OCI-LY1 (cell line): ENCODE data around the gene SNTB2.

Experiments used
- H2AFZ ChIP-seq: fragments of 200-600 bp; sonication (generic), shearing (Covaris generic); 2 replicates; pipeline ENCODE4 v1.6.0; 2014; ENCODE audit warnings: antibody characterized with exemption, mild to moderate bottlenecking, low read length
- H3F3A ChIP-seq: fragments of 200-600 bp; sonication (generic), shearing (Covaris generic); 2 replicates; pipeline ENCODE4 v1.6.0; 2014; ENCODE audit warnings: mild to moderate bottlenecking, antibody characterized with exemption, low read length, moderate library complexity; ENCODE audit not compliant: insufficient read depth
- H3K27ac ChIP-seq: fragments of 200-600 bp; sonication (generic); 2 replicates; pipeline ENCODE4 v1.5.1; 2014; ENCODE audit warnings: low read length, mixed run types, mild to moderate bottlenecking, low read depth; ENCODE audit not compliant: poor library complexity, severe bottlenecking
- H3K27me3 ChIP-seq: fragments of 200-600 bp; sonication (generic); 2 replicates; pipeline ENCODE4 v1.6.0; 2014; ENCODE audit warnings: antibody characterized with exemption, mild to moderate bottlenecking, low read length, moderate library complexity; ENCODE audit not compliant: insufficient read depth
- H3K36me3 ChIP-seq: fragments of 200-600 bp; sonication (generic); 2 replicates; pipeline ENCODE4 v1.6.1; 2014; ENCODE audit warnings: mild to moderate bottlenecking, antibody characterized with exemption, low read length, moderate library complexity, mixed read lengths; ENCODE audit not compliant: insufficient read depth
- H3K4me1 ChIP-seq: fragments of 200-600 bp; sonication (generic); 2 replicates; pipeline ENCODE4 v1.5.1; 2014; ENCODE audit warnings: mild to moderate bottlenecking, low read length, moderate library complexity; ENCODE audit not compliant: insufficient read depth, severe bottlenecking
- H3K4me2 ChIP-seq: fragments of 200-600 bp; sonication (generic), shearing (Covaris generic); 2 replicates; pipeline ENCODE4 v1.6.1; 2014; ENCODE audit warnings: low read length
- H3K4me3 ChIP-seq: fragments of 200-600 bp; sonication (generic); 2 replicates; pipeline ENCODE4 v1.5.1; 2014; ENCODE audit warnings: low read length, low read depth, mild to moderate bottlenecking, mixed read lengths; ENCODE audit not compliant: poor library complexity, severe bottlenecking
- H3K79me2 ChIP-seq: fragments of 200-600 bp; shearing (Covaris generic); 2 replicates; pipeline ENCODE4 v1.6.1; 2016; ENCODE audit warnings: mixed run types, low read length, mixed read lengths; ENCODE audit not compliant: insufficient read depth
- H3K9ac ChIP-seq: fragments of 200-600 bp; sonication (generic), shearing (Covaris generic); 2 replicates; pipeline ENCODE4 v1.6.1; 2014; ENCODE audit warnings: mild to moderate bottlenecking, low read length, mixed read lengths
- H3K9me2 ChIP-seq: fragments of 200-600 bp; sonication (generic), shearing (Covaris generic); 2 replicates; pipeline ENCODE4 v1.6.1; 2014; ENCODE audit warnings: low read depth, mild to moderate bottlenecking, low read length, mixed read lengths
- H3K9me3 ChIP-seq: fragments of 200-600 bp; shearing (Covaris generic); 2 replicates; pipeline ENCODE4 v1.6.1; 2014; ENCODE audit warnings: low read length, mixed read lengths
- H4K20me1 ChIP-seq: fragments of 200-600 bp; sonication (generic), shearing (Covaris generic); 2 replicates; pipeline ENCODE4 v1.6.0; 2016; ENCODE audit warnings: mild to moderate bottlenecking, low read length; ENCODE audit not compliant: insufficient read depth
- EZH2 ChIP-seq: fragments of 200-600 bp; sonication (generic), shearing (Covaris generic); IDR thresholded peaks from 2 replicates; pipeline ENCODE4 v1.8.0; 2017; ENCODE audit warnings: borderline replicate concordance, mixed run types, mild to moderate bottlenecking, antibody characterized with exemption, low read length, moderate library complexity, mixed read lengths
- TF ChIP-seq, protein P1 (sequence below): fragments of 200-600 bp; sonication (generic), shearing (Covaris generic); IDR thresholded peaks from 2 replicates; pipeline ENCODE4 v1.5.1; 2017; ENCODE audit warnings: mild to moderate bottlenecking, antibody characterized with exemption, low read length, moderate library complexity, mixed read lengths

SNTB2 gene

DNA sequence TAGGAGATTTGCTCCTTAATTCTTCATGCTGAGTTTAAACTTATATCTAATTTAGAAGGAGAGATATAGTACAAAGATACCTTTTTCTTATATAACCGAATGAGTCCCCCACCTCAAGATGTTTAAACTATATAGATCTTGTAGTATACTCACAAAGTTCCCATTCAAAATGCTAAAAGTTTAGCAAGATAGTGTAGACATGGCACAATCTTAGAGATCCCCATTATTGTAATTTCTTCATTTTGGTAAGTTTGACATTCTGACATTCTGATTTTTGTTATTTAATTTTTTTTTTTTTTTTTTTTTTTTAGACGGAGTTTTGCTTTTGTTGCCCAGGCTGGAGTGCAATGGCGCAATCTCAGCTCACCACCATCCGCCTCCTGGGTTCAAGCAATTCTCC, 22.8 kb downstream of the SNTB2 start:
- Histone ChIP-seq H3K27ac (no peak overlapping the region), H3K4me1 (no peaks in the 10 kb centered on the region), H3K27me3 (no peaks in the 10 kb centered on the region), H4K20me1 (no peaks in the 10 kb centered on the region), H3K9ac (no peak overlapping the region), H3K79me2 (peaks cover 13% of the 10 kb centered on the region), H3K4me2 (no peak overlapping the region), H2AFZ (no peak overlapping the region), H3K4me3 (no peak overlapping the region), H3K9me2 (no peaks in the 10 kb centered on the region), H3K36me3 (no peaks in the 10 kb centered on the region), H3F3A (no peaks in the 10 kb centered on the region), H3K9me3 (no peaks in the 10 kb centered on the region)
- TF ChIP-seq, protein P1, sequence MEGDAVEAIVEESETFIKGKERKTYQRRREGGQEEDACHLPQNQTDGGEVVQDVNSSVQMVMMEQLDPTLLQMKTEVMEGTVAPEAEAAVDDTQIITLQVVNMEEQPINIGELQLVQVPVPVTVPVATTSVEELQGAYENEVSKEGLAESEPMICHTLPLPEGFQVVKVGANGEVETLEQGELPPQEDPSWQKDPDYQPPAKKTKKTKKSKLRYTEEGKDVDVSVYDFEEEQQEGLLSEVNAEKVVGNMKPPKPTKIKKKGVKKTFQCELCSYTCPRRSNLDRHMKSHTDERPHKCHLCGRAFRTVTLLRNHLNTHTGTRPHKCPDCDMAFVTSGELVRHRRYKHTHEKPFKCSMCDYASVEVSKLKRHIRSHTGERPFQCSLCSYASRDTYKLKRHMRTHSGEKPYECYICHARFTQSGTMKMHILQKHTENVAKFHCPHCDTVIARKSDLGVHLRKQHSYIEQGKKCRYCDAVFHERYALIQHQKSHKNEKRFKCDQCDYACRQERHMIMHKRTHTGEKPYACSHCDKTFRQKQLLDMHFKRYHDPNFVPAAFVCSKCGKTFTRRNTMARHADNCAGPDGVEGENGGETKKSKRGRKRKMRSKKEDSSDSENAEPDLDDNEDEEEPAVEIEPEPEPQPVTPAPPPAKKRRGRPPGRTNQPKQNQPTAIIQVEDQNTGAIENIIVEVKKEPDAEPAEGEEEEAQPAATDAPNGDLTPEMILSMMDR = no peak
- no peak for TF ChIP-seq EZH2

DNA sequence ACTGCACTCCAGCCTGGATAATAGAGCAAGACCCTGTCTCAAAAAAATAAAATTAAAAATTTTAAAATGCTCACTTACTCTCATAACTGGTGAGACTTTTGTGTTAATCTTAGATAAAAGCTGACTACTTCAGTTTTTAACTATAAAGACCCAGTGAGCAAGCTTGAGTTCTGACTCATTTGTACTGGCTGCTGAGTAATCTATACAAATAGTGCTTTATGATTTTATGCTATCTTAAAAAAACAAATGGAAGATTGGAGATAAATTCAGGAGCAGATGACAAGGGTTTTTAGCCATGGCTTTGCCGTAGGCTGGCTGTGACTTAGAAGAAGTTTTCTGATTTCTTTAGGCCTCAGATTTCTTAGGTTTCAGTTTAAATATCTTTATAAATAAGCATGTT, 30.5 kb downstream of the SNTB2 start:
- TF ChIP-seq, protein P1 = no peak
- H4K20me1 ChIP-seq = no peaks in the 10 kb centered on the region
- H3K9me2 ChIP-seq = no peaks in the 10 kb centered on the region
- no peaks in the 10 kb centered on the region for H3K27me3 ChIP-seq
- no peak overlapping the region for H2AFZ ChIP-seq
- no peaks in the 10 kb centered on the region for H3K9me3 ChIP-seq
- no peaks in the 10 kb centered on the region for H3F3A ChIP-seq
- no peak overlapping the region for H3K9ac ChIP-seq
- H3K4me3 ChIP-seq = no peak overlapping the region
- no peak overlapping the region for H3K4me2 ChIP-seq
- H3K36me3 ChIP-seq = peaks cover 5% of the 10 kb centered on the region
- H3K79me2 ChIP-seq = peaks cover 27% of the 10 kb centered on the region
- no peaks in the 10 kb centered on the region for H3K4me1 ChIP-seq
- no peak overlapping the region for H3K27ac ChIP-seq

DNA sequence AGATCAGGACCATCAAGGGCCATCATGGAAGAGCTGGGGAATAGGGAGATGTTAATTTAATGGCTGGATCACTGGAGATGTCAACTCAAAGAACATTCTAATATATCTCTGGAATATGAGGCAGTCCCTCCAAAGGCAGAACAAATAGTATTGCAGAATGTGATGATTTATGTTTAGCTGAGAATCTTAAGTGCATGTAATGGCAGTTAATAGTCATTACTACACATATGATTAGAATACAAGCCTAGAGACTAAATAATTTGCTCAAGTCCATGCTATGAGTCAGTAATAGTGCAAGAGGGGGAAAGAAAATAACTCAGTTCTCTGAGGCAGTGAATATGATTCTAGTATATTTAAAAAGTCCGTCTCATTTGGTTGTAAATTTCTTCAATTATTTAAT, 32.3 kb downstream of the SNTB2 start:
- Histone ChIP-seq H3K9me3 (no peaks in the 10 kb centered on the region), H3K9ac (no peak overlapping the region), H3K27ac (no peak overlapping the region), H3K27me3 (no peaks in the 10 kb centered on the region), H3K4me3 (no peak overlapping the region), H2AFZ (no peak overlapping the region), H3K4me2 (no peak overlapping the region), H3K36me3 (peaks cover 5% of the 10 kb centered on the region), H4K20me1 (no peaks in the 10 kb centered on the region), H3K79me2 (peaks cover 21% of the 10 kb centered on the region), H3K9me2 (no peaks in the 10 kb centered on the region), H3K4me1 (no peaks in the 10 kb centered on the region), H3F3A (no peaks in the 10 kb centered on the region)
- TF ChIP-seq EZH2 = no peak
- TF ChIP-seq, protein P1 = no peak
